Osteoblast (primary cell): ENCODE results near the gene RNF31. TPM values are rescaled to one million over a fixed set of nuclear protein-coding genes. Genes with fewer than 3 reads are reported as not detected.

Experiments
- DNase-seq: peaks from one replicate; pipeline ENCODE4 v3.0.0; 2011; ENCODE audit warnings: low spot score, mixed read lengths; ENCODE audit not compliant: insufficient read length; ENCODE audit errors: missing footprints
- H2AFZ ChIP-seq: 2 replicates; pipeline ENCODE4 v1.6.0; 2011; ENCODE audit warnings: mild to moderate bottlenecking, low read length
- H3K27ac ChIP-seq: 2 replicates; pipeline ENCODE4 v1.5.1; 2011; ENCODE audit warnings: mild to moderate bottlenecking, low read depth, low read length, moderate library complexity
- H3K27me3 ChIP-seq: 2 replicates; pipeline ENCODE4 v1.6.0; 2012; ENCODE audit warnings: mild to moderate bottlenecking, control low read depth, inconsistent platforms, low read length, moderate library complexity; ENCODE audit not compliant: insufficient read depth
- H3K36me3 ChIP-seq: 2 replicates; pipeline ENCODE4 v1.5.1; 2011; ENCODE audit warnings: mild to moderate bottlenecking, low read length, control low read depth, moderate library complexity; ENCODE audit not compliant: insufficient read depth
- H3K4me1 ChIP-seq: 2 replicates; pipeline ENCODE4 v1.5.1; 2011; ENCODE audit warnings: mild to moderate bottlenecking, low read length, control low read depth, moderate library complexity; ENCODE audit not compliant: insufficient read depth
- H3K4me2 ChIP-seq: 2 replicates; pipeline ENCODE4 v1.6.0; 2011; ENCODE audit warnings: mild to moderate bottlenecking, low read length; ENCODE audit not compliant: insufficient read depth
- H3K4me3 ChIP-seq: fragments of 200-600 bp; sonication (generic); 3 replicates; pipeline ENCODE4 v1.5.1; 2012; ENCODE audit warnings: mild to moderate bottlenecking, low read length, inconsistent platforms; ENCODE audit not compliant: insufficient read depth
- H3K79me2 ChIP-seq: 2 replicates; pipeline ENCODE4 v1.6.0; 2012; ENCODE audit warnings: mild to moderate bottlenecking, low read length, control low read depth, inconsistent platforms; ENCODE audit not compliant: insufficient read depth
- H3K9me3 ChIP-seq: 2 replicates; pipeline ENCODE4 v1.5.1; 2011; ENCODE audit warnings: low read depth, low read length, control low read depth
- H4K20me1 ChIP-seq: 2 replicates; pipeline ENCODE4 v1.6.0; 2012; ENCODE audit warnings: mild to moderate bottlenecking, low read length, control low read depth; ENCODE audit not compliant: insufficient read depth
- total RNA-seq: library from RNA; depleted of rRNA; stranded (reverse); fragments of >200 nt; gene quantifications from 2 replicates; pipeline ENCODE4 v1.2.3, GENCODE V29; 2012
- TF ChIP-seq, protein P1 (sequence below): IDR thresholded peaks from 2 replicates; pipeline ENCODE4 v1.5.1; 2011; ENCODE audit warnings: mild to moderate bottlenecking, low read depth, low read length, moderate library complexity; ENCODE audit errors: extremely low read depth

Gene RNF31
- total RNA-seq, 1 donor: 49.6 TPM

DNA sequence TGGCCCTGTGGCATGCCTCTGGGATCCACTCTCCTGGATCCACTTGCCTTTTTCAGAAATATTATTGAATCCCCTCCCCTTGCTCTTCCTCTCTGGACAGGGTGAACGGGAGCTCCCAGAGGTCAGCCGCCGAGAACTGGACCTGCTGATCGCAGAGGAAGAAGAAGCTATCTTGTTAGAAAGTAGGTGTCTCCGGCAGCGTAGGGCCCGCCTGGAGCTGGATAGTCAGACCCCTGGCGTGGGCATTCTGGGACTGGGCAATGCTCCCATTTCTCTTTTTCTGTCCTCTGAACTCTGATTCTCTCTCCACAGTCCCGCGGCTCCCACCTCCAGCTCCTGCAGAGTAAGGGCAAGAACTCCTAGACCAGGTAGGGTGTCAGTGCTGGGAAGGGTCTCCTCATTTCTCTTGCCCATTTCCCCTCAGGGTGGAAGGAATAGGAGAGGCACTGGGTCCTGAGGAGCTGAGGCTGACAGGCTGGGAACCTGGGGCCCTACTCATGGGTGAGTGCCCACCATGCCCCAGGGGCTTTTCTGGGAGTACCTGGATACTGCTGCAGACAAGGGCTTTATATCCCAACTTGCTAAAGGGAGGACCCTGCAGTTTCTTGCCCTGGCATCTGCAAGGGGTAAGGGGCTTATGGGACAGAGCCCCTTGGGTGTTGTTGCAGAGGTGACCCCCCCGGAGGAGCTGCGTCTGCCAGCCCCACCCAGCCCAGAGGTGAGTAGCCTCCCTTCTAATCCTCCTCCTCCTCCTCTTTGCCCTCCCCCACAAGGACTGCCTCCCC, 29.9 kb downstream of the RNF31 start:
- DNase-seq: peak; percentile 63
- peaks cover 7% of the 10 kb centered on the region for H3K4me1 ChIP-seq
- no peaks in the 10 kb centered on the region for H3K79me2 ChIP-seq
- no peak overlapping the region for H3K27ac ChIP-seq
- H4K20me1 ChIP-seq: no peaks in the 10 kb centered on the region
- TF ChIP-seq, protein P1, sequence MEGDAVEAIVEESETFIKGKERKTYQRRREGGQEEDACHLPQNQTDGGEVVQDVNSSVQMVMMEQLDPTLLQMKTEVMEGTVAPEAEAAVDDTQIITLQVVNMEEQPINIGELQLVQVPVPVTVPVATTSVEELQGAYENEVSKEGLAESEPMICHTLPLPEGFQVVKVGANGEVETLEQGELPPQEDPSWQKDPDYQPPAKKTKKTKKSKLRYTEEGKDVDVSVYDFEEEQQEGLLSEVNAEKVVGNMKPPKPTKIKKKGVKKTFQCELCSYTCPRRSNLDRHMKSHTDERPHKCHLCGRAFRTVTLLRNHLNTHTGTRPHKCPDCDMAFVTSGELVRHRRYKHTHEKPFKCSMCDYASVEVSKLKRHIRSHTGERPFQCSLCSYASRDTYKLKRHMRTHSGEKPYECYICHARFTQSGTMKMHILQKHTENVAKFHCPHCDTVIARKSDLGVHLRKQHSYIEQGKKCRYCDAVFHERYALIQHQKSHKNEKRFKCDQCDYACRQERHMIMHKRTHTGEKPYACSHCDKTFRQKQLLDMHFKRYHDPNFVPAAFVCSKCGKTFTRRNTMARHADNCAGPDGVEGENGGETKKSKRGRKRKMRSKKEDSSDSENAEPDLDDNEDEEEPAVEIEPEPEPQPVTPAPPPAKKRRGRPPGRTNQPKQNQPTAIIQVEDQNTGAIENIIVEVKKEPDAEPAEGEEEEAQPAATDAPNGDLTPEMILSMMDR: no peak
- no peak overlapping the region for H2AFZ ChIP-seq
- no peak overlapping the region for H3K4me2 ChIP-seq
- H3K36me3 ChIP-seq: peaks cover 48% of the 10 kb centered on the region
- no peak overlapping the region for H3K4me3 ChIP-seq
- H3K9me3 ChIP-seq: no peaks in the 10 kb centered on the region
- no peaks in the 10 kb centered on the region for H3K27me3 ChIP-seq

DNA sequence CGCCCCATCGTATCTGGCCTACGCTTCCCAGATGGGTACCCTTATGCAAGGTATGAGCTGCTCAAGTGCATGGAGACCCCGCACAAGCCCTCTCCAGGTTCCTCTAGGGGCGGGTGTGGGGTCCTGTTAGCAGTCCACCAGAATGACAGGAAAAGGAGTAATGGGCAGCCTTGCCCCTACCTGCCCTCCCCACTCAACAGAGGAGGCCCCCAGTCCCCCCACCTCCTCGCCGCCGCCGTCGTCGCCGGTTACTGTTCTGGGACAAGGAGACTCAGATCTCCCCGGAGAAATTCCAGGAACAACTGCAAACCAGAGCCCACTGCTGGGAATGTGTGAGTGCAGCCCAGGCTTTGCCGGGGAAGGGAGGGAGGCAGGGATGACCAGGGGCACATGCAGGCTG, 30.6 kb downstream of the RNF31 start:
- DNase-seq: peak; percentile 26
- Histone ChIP-seq H3K4me3 (no peak overlapping the region), H3K4me2 (no peak overlapping the region), H3K36me3 (peaks cover 54% of the 10 kb centered on the region), H3K27ac (no peak overlapping the region), H4K20me1 (no peaks in the 10 kb centered on the region), H2AFZ (no peak overlapping the region), H3K9me3 (no peaks in the 10 kb centered on the region), H3K27me3 (no peaks in the 10 kb centered on the region), H3K79me2 (no peaks in the 10 kb centered on the region), H3K4me1 (peaks cover 7% of the 10 kb centered on the region)
- TF ChIP-seq, protein P1: no peak

DNA sequence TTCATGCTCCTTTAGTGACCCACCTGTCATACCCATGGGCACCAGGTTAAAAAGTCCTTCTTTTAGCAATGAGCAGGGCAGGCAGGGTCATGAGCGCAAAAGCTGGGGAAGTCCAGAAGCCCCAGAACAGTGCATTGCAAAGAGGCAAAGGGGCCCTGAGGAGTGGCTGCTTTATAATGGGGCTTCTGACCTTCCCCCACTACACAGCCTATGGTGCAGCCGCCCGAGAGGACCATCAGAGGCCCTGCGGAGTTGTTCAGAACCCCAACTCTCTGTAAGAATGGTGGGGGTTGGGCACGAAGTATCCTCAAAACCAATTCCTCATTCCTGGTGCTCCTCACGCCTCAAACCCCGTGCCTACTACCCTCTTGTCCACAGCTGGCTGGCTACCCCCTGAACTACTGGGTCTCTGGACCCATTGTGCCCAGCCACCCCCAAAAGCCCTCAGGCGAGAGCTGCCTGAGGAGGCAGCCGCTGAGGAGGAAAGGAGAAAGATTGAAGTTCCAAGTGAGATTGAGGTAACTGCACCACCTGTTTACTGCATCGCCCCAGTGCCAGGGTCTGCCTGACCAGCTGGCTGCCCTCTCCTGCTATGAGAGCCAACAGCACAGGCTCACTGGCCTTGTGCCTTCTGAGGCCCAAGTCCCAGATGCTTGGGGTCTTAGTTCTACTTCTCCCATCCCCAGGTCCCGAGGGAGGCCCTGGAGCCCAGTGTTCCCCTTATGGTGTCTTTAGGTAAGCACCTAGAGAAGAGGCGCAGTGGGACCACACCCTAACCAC, 31.3 kb downstream of the RNF31 start:
- DNase-seq: peak; percentile 46
- peaks cover 57% of the 10 kb centered on the region for H3K36me3 ChIP-seq
- H4K20me1 ChIP-seq: no peaks in the 10 kb centered on the region
- no peaks in the 10 kb centered on the region for H3K27me3 ChIP-seq
- no peak overlapping the region for H3K27ac ChIP-seq
- H3K79me2 ChIP-seq: no peaks in the 10 kb centered on the region
- no peak overlapping the region for H3K4me2 ChIP-seq
- H3K4me3 ChIP-seq: no peak overlapping the region
- TF ChIP-seq, protein P1: no peak
- peaks cover 7% of the 10 kb centered on the region for H3K4me1 ChIP-seq
- H2AFZ ChIP-seq: no peak overlapping the region
- no peaks in the 10 kb centered on the region for H3K9me3 ChIP-seq
